HepG2 (cell line): ENCODE measurements around the gene TPBGL. TPM values are rescaled to one million over a fixed set of nuclear protein-coding genes. Genes with fewer than 3 reads are reported as not detected.

Experiments used
- MAZ ChIP-seq, 2 experiments: sonication (generic) in 1 of 2; formaldehyde crosslinking in 1 of 2; IDR thresholded peaks; 2 replicates each; pipeline versions ENCODE4 v1.5.0 to v1.6.1; 2012 to 2020; ENCODE audit warnings: low read depth in 2 of 2, mild to moderate bottlenecking in 2 of 2, borderline replicate concordance in 1 of 2, improper control_type of control experiment in 1 of 2, low read length in 1 of 2, missing genetic modification reagents in 1 of 2, moderate library complexity in 1 of 2
- PPARG ChIP-seq: conservative IDR thresholded peaks from 2 replicates; pipeline ENCODE4 v1.6.1; 2016; ENCODE audit warnings: missing biosample characterization, missing genetic modification reagents
- SIX4 ChIP-seq: sonication (generic); formaldehyde crosslinking; IDR thresholded peaks from 2 replicates; pipeline ENCODE4 v1.4.0; 2020; ENCODE audit warnings: missing genetic modification reagents
- ZNF577 ChIP-seq: sonication (generic); formaldehyde crosslinking; IDR thresholded peaks from 2 replicates; pipeline ENCODE4 v1.4.0; 2020; ENCODE audit warnings: mild to moderate bottlenecking, low read depth, missing genetic modification reagents, borderline replicate concordance
- ZNF652 ChIP-seq: IDR thresholded peaks from 2 replicates; pipeline ENCODE4 v1.6.1; 2016; ENCODE audit warnings: low read depth, borderline replicate concordance
- ZNF724P ChIP-seq: sonication (generic); formaldehyde crosslinking; IDR thresholded peaks from 2 replicates; pipeline ENCODE4 v1.8.0; 2022; ENCODE audit warnings: missing genetic modification reagents, borderline replicate concordance
- ZNF788 ChIP-seq: sonication (generic); formaldehyde crosslinking; IDR thresholded peaks from 2 replicates; pipeline ENCODE4 v1.5.0; 2020; ENCODE audit warnings: mild to moderate bottlenecking, missing genetic modification reagents, borderline replicate concordance
- polyA plus RNA-seq, 8 experiments: library from polyadenylated mRNA; depleted of rRNA in 3 of 8; stranded (reverse) in 7 of 8; unstranded in 1 of 8; fragments of >200 nt; fragmentation: Illumina TruSeq in 4 of 8; extraction: Trizol in 4 of 8; gene quantifications; 2 replicates each; pipeline versions ENCODE4 v1.2.1 to v1.2.3, GENCODE V29; 2011 to 2016; ENCODE audit warnings: low read depth in 4 of 8, missing spikeins in 1 of 8, mixed read lengths in 1 of 8; ENCODE audit not compliant: insufficient read depth in 1 of 8
- total RNA-seq, 5 experiments: library from RNA; depleted of rRNA; stranded (reverse); fragments of >200 nt; fragmentation: Illumina TruSeq; extraction: Trizol; gene quantifications; 2 replicates each; pipeline ENCODE4 v1.2.3, GENCODE V29; 2016; ENCODE audit warnings: low read depth in 1 of 5
- TF ChIP-seq, protein P1 (sequence below): sonication (generic); formaldehyde crosslinking; IDR thresholded peaks from 2 replicates; pipeline ENCODE4 v1.4.0; 2020; ENCODE audit warnings: missing genetic modification reagents
- TF ChIP-seq, protein P2 (sequence below): sonication (generic); formaldehyde crosslinking; IDR thresholded peaks from 2 replicates; pipeline ENCODE4 v1.9.0; 2022; ENCODE audit warnings: low read depth, missing genetic modification reagents
- TF ChIP-seq, protein P3 (sequence below): IDR thresholded peaks from 2 replicates; pipeline ENCODE4 v1.6.1; 2012; ENCODE audit warnings: inconsistent platforms
- TF ChIP-seq, protein P4 (sequence below), 2 experiments: sonication (generic) in 1 of 2; formaldehyde crosslinking in 1 of 2; IDR thresholded peaks; 2 replicates each; pipeline versions ENCODE4 v1.4.0 to v1.6.1; 2016 to 2020; ENCODE audit warnings: borderline replicate concordance in 1 of 2, low read depth in 1 of 2, mild to moderate bottlenecking in 1 of 2, missing genetic modification reagents in 1 of 2
- TF ChIP-seq, protein P5 (sequence below): sonication (generic); formaldehyde crosslinking; IDR thresholded peaks from 2 replicates; pipeline ENCODE4 v1.8.1; 2023; ENCODE audit warnings: mild to moderate bottlenecking, inconsistent platforms, moderate library complexity, missing genetic modification reagents, borderline replicate concordance
- TF ChIP-seq, protein P6 (sequence below): sonication (generic); formaldehyde crosslinking; IDR thresholded peaks from 2 replicates; pipeline ENCODE4 v1.4.0; 2020; ENCODE audit warnings: missing genetic modification reagents

Gene TPBGL
- total and polyA plus RNA-seq, 2 of the 13 experiments (the other 11 are each of a cell fraction or from before 2014, with no cell fraction given): not detected

DNA sequence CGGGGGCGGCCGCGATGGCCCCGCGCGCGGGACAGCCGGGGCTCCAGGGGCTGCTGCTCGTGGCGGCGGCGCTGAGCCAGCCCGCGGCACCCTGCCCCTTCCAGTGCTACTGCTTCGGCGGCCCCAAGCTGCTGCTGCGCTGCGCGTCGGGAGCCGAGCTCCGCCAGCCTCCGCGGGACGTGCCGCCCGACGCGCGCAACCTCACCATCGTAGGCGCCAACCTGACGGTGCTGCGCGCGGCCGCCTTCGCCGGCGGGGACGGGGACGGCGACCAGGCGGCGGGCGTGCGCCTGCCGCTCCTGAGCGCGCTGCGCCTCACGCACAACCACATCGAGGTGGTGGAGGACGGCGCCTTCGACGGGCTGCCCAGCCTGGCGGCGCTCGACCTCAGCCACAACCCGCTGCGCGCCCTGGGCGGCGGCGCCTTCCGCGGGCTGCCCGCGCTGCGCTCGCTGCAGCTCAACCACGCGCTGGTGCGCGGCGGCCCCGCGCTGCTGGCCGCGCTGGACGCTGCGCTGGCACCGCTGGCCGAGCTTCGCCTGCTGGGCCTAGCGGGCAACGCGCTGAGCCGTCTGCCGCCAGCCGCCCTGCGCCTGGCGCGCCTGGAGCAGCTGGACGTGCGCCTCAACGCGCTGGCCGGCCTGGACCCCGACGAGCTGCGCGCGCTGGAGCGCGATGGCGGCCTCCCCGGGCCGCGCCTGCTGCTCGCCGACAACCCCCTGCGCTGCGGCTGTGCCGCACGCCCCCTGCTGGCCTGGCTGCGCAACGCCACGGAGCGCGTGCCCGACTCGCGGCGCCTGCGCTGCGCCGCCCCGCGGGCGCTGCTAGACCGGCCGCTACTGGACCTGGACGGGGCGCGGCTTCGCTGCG is 697 bp downstream of the TPBGL start (continued):
- TF ChIP-seq, protein P1, sequence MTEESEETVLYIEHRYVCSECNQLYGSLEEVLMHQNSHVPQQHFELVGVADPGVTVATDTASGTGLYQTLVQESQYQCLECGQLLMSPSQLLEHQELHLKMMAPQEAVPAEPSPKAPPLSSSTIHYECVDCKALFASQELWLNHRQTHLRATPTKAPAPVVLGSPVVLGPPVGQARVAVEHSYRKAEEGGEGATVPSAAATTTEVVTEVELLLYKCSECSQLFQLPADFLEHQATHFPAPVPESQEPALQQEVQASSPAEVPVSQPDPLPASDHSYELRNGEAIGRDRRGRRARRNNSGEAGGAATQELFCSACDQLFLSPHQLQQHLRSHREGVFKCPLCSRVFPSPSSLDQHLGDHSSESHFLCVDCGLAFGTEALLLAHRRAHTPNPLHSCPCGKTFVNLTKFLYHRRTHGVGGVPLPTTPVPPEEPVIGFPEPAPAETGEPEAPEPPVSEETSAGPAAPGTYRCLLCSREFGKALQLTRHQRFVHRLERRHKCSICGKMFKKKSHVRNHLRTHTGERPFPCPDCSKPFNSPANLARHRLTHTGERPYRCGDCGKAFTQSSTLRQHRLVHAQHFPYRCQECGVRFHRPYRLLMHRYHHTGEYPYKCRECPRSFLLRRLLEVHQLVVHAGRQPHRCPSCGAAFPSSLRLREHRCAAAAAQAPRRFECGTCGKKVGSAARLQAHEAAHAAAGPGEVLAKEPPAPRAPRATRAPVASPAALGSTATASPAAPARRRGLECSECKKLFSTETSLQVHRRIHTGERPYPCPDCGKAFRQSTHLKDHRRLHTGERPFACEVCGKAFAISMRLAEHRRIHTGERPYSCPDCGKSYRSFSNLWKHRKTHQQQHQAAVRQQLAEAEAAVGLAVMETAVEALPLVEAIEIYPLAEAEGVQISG (CRISPR knock-in tag): peak; percentile 64
- TF ChIP-seq, protein P2, sequence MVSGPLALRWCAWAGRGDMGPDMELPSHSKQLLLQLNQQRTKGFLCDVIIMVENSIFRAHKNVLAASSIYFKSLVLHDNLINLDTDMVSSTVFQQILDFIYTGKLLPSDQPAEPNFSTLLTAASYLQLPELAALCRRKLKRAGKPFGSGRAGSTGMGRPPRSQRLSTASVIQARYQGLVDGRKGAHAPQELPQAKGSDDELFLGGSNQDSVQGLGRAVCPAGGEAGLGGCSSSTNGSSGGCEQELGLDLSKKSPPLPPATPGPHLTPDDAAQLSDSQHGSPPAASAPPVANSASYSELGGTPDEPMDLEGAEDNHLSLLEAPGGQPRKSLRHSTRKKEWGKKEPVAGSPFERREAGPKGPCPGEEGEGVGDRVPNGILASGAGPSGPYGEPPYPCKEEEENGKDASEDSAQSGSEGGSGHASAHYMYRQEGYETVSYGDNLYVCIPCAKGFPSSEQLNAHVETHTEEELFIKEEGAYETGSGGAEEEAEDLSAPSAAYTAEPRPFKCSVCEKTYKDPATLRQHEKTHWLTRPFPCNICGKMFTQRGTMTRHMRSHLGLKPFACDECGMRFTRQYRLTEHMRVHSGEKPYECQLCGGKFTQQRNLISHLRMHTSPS: no peak
- no peak for TF ChIP-seq PPARG (CRISPR knock-in tag)
- TF ChIP-seq, protein P3, sequence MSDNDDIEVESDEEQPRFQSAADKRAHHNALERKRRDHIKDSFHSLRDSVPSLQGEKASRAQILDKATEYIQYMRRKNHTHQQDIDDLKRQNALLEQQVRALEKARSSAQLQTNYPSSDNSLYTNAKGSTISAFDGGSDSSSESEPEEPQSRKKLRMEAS: peak; percentile 79
- TF ChIP-seq ZNF724P (CRISPR knock-in tag): 0 out of 2 replicates have a peak, but pooled peaks have one; percentile 72
- TF ChIP-seq, protein P4, sequence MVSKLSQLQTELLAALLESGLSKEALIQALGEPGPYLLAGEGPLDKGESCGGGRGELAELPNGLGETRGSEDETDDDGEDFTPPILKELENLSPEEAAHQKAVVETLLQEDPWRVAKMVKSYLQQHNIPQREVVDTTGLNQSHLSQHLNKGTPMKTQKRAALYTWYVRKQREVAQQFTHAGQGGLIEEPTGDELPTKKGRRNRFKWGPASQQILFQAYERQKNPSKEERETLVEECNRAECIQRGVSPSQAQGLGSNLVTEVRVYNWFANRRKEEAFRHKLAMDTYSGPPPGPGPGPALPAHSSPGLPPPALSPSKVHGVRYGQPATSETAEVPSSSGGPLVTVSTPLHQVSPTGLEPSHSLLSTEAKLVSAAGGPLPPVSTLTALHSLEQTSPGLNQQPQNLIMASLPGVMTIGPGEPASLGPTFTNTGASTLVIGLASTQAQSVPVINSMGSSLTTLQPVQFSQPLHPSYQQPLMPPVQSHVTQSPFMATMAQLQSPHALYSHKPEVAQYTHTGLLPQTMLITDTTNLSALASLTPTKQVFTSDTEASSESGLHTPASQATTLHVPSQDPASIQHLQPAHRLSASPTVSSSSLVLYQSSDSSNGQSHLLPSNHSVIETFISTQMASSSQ (IDR thresholded peaks at IDR 0.05; ENCODE audit: low read depth): no peak
- TF ChIP-seq, protein P4 (CRISPR knock-in tag; IDR thresholded peaks at IDR 0.05; ENCODE audit: borderline replicate concordance): 0 out of 2 replicates have a peak, but pooled peaks have one; percentile 19
- TF ChIP-seq ZNF788: peak; percentile 30; the same call in 1 of the 2 replicates
- no peak for TF ChIP-seq SIX4 (CRISPR knock-in tag)
- TF ChIP-seq ZNF577 (CRISPR knock-in tag): no peak
- TF ChIP-seq, protein P5, sequence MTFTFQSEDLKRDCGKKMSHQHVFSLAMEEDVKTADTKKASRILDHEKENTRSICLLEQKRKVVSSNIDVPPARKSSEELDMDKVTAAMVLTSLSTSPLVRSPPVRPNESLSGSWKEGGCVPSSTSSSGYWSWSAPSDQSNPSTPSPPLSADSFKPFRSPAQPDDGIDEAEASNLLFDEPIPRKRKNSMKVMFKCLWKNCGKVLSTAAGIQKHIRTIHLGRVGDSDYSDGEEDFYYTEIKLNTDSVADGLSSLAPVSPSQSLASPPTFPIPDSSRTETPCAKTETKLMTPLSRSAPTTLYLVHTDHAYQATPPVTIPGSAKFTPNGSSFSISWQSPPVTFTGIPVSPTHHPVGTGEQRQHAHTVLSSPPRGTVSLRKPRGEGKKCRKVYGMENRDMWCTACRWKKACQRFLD (CRISPR knock-in tag): no peak
- TF ChIP-seq ZNF652: no peak
- TF ChIP-seq, protein P6, sequence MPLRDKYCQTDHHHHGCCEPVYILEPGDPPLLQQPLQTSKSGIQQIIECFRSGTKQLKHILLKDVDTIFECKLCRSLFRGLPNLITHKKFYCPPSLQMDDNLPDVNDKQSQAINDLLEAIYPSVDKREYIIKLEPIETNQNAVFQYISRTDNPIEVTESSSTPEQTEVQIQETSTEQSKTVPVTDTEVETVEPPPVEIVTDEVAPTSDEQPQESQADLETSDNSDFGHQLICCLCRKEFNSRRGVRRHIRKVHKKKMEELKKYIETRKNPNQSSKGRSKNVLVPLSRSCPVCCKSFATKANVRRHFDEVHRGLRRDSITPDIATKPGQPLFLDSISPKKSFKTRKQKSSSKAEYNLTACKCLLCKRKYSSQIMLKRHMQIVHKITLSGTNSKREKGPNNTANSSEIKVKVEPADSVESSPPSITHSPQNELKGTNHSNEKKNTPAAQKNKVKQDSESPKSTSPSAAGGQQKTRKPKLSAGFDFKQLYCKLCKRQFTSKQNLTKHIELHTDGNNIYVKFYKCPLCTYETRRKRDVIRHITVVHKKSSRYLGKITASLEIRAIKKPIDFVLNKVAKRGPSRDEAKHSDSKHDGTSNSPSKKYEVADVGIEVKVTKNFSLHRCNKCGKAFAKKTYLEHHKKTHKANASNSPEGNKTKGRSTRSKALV (CRISPR knock-in tag): peak; percentile 93
- TF ChIP-seq MAZ (IDR thresholded peaks at IDR 0.05; ENCODE audit: borderline replicate concordance, low read depth, low read length): peak; percentile 59; the same call in 1 of the 2 replicates
- peak; percentile 80; the same call in 1 of the 2 replicates for TF ChIP-seq MAZ (CRISPR knock-in tag; IDR thresholded peaks at IDR 0.05; ENCODE audit: low read depth)
